A549 (cell line): ENCODE results near the gene DOCK1. TPM values are rescaled to one million over a fixed set of nuclear protein-coding genes. Genes with fewer than 3 reads are reported as not detected.

ENCODE experiments used
- ATAC-seq, 2 experiments: fragments of 200-7000 bp in 1 of 2; fragments of >200 bp in 1 of 2; cut with Nextera tagmentation in 1 of 2; cut with Tn5 transposase in 1 of 2; 3 replicates each; pipeline versions ENCODE4 v1.8.0 to v1.9.1; 2018 to 2020; ENCODE audit warnings: mild to moderate bottlenecking in 1 of 2, moderate library complexity in 1 of 2
- CTCF ChIA-PET: fragments of 300-600 bp; sonication (Branson Sonifier 250); formaldehyde crosslinking; extraction: SDS; loops from one replicate; lab custom pipeline; 2021; ENCODE audit warnings: antibody characterized with exemption, inconsistent platforms; lab: Yijun Ruan, JAX
- POLR2A ChIA-PET: fragments of 350-600 bp; formaldehyde crosslinking; extraction: SDS; loops from one replicate; lab custom pipeline; 2021; ENCODE audit warnings: antibody characterized with exemption, inconsistent platforms; lab: Yijun Ruan, JAX
- DNase-seq, 2 experiments: peaks; one replicate each; pipeline versions ENCODE4 v3.0.0 to v3.0.0-alpha.2; 2011 to 2016; ENCODE audit warnings: low read depth in 1 of 2, low spot score in 1 of 2
- FAIRE-seq: peaks from 2 replicates; lab custom pipeline; 2011; peaks lifted over from hg19 to GRCh38; lab: Jason Lieb, UNC
- H3K27ac ChIP-seq, 2 experiments: fragments of >200 bp; sonication (Bioruptor Twin); formaldehyde crosslinking; 3 replicates each; pipeline ENCODE4 v1.5.1; 2016 to 2017
- H3K4me1 ChIP-seq: fragments of >200 bp; sonication (Bioruptor Twin); formaldehyde crosslinking; 3 replicates; pipeline ENCODE4 v1.6.1; 2016
- H3K4me2 ChIP-seq: fragments of >200 bp; sonication (Bioruptor Twin); formaldehyde crosslinking; 3 replicates; pipeline ENCODE4 v1.6.1; 2016
- H3K4me3 ChIP-seq: fragments of >200 bp; sonication (Bioruptor Twin); formaldehyde crosslinking; 3 replicates; pipeline ENCODE4 v1.5.1; 2016
- H3K9me3 ChIP-seq: fragments of >200 bp; sonication (Bioruptor Twin); formaldehyde crosslinking; 3 replicates; pipeline ENCODE4 v1.6.1; 2016
- CTCF ChIP-seq: fragments of >200 bp; sonication (Bioruptor Twin); formaldehyde crosslinking; IDR thresholded peaks from 3 replicates; pipeline ENCODE4 v1.5.1; 2016
- HMGXB4 ChIP-seq: fragments of 250-450 bp; sonication (Bioruptor Pico); IDR thresholded peaks from 2 replicates; pipeline ENCODE4 v1.5.0; 2021; ENCODE audit warnings: mild to moderate bottlenecking, moderate library complexity, borderline replicate concordance
- KDM1A ChIP-seq: fragments of 200-600 bp; sonication (generic); IDR thresholded peaks from 2 replicates; pipeline ENCODE4 v1.6.1; 2016; ENCODE audit warnings: low read depth, mild to moderate bottlenecking
- MAFK ChIP-seq: fragments of 450-650 bp; IDR thresholded peaks from 2 replicates; pipeline ENCODE4 v1.6.1; 2014; ENCODE audit not compliant: partially characterized antibody
- PBX3 ChIP-seq: IDR thresholded peaks from 2 replicates; pipeline ENCODE4 v1.6.1; 2012
- POLR2AphosphoS2 ChIP-seq: conservative IDR thresholded peaks from 2 replicates; pipeline ENCODE4 v1.6.1; 2012; ENCODE audit warnings: low read length, improper control_type of control experiment, inconsistent platforms
- RAD21 ChIP-seq, 2 experiments: fragments of >200 bp in 1 of 2; sonication (Bioruptor Twin) in 1 of 2; formaldehyde crosslinking in 1 of 2; IDR thresholded peaks in 1 of 2; conservative IDR thresholded peaks in 1 of 2; 2 replicates in 1 of 2; 3 replicates in 1 of 2; pipeline ENCODE4 v1.6.1; 2012 to 2018; ENCODE audit warnings: inconsistent platforms in 1 of 2
- RARB ChIP-seq: fragments of 250-450 bp; sonication (Bioruptor Pico); IDR thresholded peaks from 2 replicates; pipeline ENCODE4 v1.8.0; 2021; ENCODE audit warnings: mild to moderate bottlenecking, moderate library complexity
- REST ChIP-seq: fragments of 200-600 bp; sonication (generic); IDR thresholded peaks from 2 replicates; pipeline ENCODE4 v1.6.1; 2016; ENCODE audit warnings: antibody characterized with exemption, mild to moderate bottlenecking, moderate library complexity
- SMC3 ChIP-seq: fragments of >200 bp; sonication (Bioruptor Twin); formaldehyde crosslinking; IDR thresholded peaks from 3 replicates; pipeline ENCODE4 v1.6.1; 2018; ENCODE audit warnings: inconsistent platforms
- TFCP2L1 ChIP-seq: fragments of 250-450 bp; sonication (Bioruptor Pico); IDR thresholded peaks from 2 replicates; pipeline ENCODE4 v1.5.0; 2021; ENCODE audit warnings: mild to moderate bottlenecking
- ZSCAN20 ChIP-seq: fragments of 250-450 bp; sonication (Bioruptor Pico); IDR thresholded peaks from 2 replicates; pipeline ENCODE4 v1.8.0; 2022; ENCODE audit warnings: mild to moderate bottlenecking, moderate library complexity
- WGBS: methylation state at CpG from one replicate; pipeline ENCODE4 v1.1.6; 2017; ENCODE audit errors: missing lambda C conversion rate; 5-methylcytosine and 5-hydroxymethylcytosine counted together
- polyA plus RNA-seq, 4 experiments: library from polyadenylated mRNA; depleted of rRNA in 3 of 4; stranded (reverse); fragments of >200 nt; fragmentation: RNase III in 1 of 4; extraction: RNeasy Plus Mini Kit Qiagen cat#74134 plus additional on column Dnase treatment in 1 of 4; gene quantifications; 2 replicates in 3 of 4; 3 replicates in 1 of 4; pipeline ENCODE4 v1.2.3, GENCODE V29; 2011 to 2017

Gene DOCK1
- polyA plus RNA-seq, 2 of the 4 experiments (the other 2 are of a cell fraction): 22.6 to 28.2 TPM

GRCh38 chr10:126966938-126967337, 61.7 kb downstream of the DOCK1 start:
- no peak for DNase-seq
- ChIA-PET CTCF (no interaction called here), POLR2A (no interaction called here)
- Histone ChIP-seq H3K4me2 (no peak overlapping the region), H3K9me3 (no peaks in the 10 kb centered on the region), H3K4me3 (no peak overlapping the region), H3K27ac (no peak overlapping the region), H3K4me1 (peaks cover under 1% of the 10 kb centered on the region; the same call in 1 of the 3 replicates)
- TF ChIP-seq MAFK (peak; percentile 77), POLR2AphosphoS2 (no peak)
- 86% methylated on average over 5 of the region's 5 CpGs for WGBS
- no peak for FAIRE-seq
- ATAC-seq: no peak

GRCh38 chr10:126969310-126969709, 64.1 kb downstream of the DOCK1 start:
- no peak overlapping the region for H3K4me3 ChIP-seq
- no peaks in the 10 kb centered on the region for H3K9me3 ChIP-seq
- H3K4me1 ChIP-seq: peaks cover 19% of the 10 kb centered on the region
- ChIA-PET CTCF (interaction anchor here (0.6 to 0.7 kb wide), 3 partner anchors 20 to 1085 kb away, joined by 3 read pairs; no protein-coding TSS in a partner anchor), POLR2A (no interaction called here)
- H3K4me2 ChIP-seq: no peak overlapping the region
- 88% methylated on average over 8 of the region's 8 CpGs for WGBS
- H3K27ac ChIP-seq: no peak overlapping the region
- ATAC-seq (peak in 1 of 2 experiments; percentile 68; a peak in 3 of 6 replicates), DNase-seq (peak; percentile 16 to 43), FAIRE-seq (no peak)
- TF ChIP-seq HMGXB4 (no peak), CTCF (peak; percentile 21; the same call in 1 of the 3 replicates), SMC3 (peak; percentile 23; the same call in 1 of the 3 replicates), ZSCAN20 (CRISPR knock-in tag) (no peak), RARB (CRISPR knock-in tag) (no peak), TFCP2L1 (CRISPR knock-in tag) (no peak), PBX3 (no peak), REST (no peak), KDM1A (no peak), RAD21 (conservative IDR thresholded peaks at IDR 0.05 in 1 of 2, IDR thresholded peaks at IDR 0.05 in 1 of 2) (peak; percentile 29 to 39; a peak in 3 of 5 replicates)
